HUES64 (cell line): ENCODE measurements around the gene CDKL5.

Experiments
- H3K27ac ChIP-seq: 2 replicates; pipeline ENCODE4 v1.7.0; 2013; ENCODE audit warnings: low read depth, low read length, inconsistent platforms
- H3K27me3 ChIP-seq: 2 replicates; pipeline ENCODE4 v1.6.1; 2013; ENCODE audit warnings: mild to moderate bottlenecking, low read length; ENCODE audit not compliant: insufficient read depth
- H3K36me3 ChIP-seq: 2 replicates; pipeline ENCODE4 v1.6.1; 2013; ENCODE audit warnings: mild to moderate bottlenecking, low read length; ENCODE audit not compliant: insufficient read depth
- H3K4me1 ChIP-seq: 2 replicates; pipeline ENCODE4 v1.6.1; 2013; ENCODE audit warnings: mild to moderate bottlenecking, low read length, moderate library complexity; ENCODE audit not compliant: insufficient read depth
- H3K4me3 ChIP-seq: 2 replicates; pipeline ENCODE4 v1.5.1; 2013; ENCODE audit warnings: mild to moderate bottlenecking, low read length, moderate library complexity
- H3K9ac ChIP-seq: 2 replicates; pipeline ENCODE4 v1.6.1; 2013; ENCODE audit warnings: mild to moderate bottlenecking, low read depth, low read length
- H3K9me3 ChIP-seq: 2 replicates; pipeline ENCODE4 v1.6.1; 2013; ENCODE audit warnings: low read depth, low read length; ENCODE audit not compliant: insufficient read depth
- WGBS: fragments of 150-250, 120-280 bp; methylation state at CpG from one replicate; pipeline ENCODE4 v1.1.7; 2013; ENCODE audit warnings: missing lambda C conversion rate; 5-methylcytosine and 5-hydroxymethylcytosine counted together

Gene CDKL5

DNA sequence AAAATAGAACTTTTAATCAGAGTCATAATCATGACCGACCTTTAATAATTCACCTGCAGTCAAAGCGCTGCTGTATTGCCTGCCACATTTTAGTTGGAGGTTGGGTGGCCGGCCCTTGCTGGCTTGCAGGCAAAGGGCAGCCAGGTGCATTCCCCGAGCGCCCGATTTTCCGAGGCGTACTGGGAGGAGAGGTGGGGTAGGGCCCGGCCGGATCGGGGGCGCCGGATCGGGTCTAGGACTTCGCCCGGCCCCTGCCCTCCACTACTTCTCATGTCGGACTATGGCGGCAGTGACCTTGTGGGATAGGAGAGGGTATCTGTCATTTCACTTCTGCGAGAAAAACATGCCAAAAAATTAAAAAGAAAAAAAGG is 249.0 kb downstream of the CDKL5 start:
- 11% methylated on average over 7 of the region's 19 CpGs for WGBS
- Histone ChIP-seq H3K36me3 (no peaks in the 10 kb centered on the region), H3K9ac (peak overlapping the region; percentile 61), H3K4me3 (peak overlapping the region; percentile 80), H3K9me3 (no peaks in the 10 kb centered on the region), H3K27ac (no peak overlapping the region), H3K27me3 (no peaks in the 10 kb centered on the region), H3K4me1 (no peaks in the 10 kb centered on the region)

DNA sequence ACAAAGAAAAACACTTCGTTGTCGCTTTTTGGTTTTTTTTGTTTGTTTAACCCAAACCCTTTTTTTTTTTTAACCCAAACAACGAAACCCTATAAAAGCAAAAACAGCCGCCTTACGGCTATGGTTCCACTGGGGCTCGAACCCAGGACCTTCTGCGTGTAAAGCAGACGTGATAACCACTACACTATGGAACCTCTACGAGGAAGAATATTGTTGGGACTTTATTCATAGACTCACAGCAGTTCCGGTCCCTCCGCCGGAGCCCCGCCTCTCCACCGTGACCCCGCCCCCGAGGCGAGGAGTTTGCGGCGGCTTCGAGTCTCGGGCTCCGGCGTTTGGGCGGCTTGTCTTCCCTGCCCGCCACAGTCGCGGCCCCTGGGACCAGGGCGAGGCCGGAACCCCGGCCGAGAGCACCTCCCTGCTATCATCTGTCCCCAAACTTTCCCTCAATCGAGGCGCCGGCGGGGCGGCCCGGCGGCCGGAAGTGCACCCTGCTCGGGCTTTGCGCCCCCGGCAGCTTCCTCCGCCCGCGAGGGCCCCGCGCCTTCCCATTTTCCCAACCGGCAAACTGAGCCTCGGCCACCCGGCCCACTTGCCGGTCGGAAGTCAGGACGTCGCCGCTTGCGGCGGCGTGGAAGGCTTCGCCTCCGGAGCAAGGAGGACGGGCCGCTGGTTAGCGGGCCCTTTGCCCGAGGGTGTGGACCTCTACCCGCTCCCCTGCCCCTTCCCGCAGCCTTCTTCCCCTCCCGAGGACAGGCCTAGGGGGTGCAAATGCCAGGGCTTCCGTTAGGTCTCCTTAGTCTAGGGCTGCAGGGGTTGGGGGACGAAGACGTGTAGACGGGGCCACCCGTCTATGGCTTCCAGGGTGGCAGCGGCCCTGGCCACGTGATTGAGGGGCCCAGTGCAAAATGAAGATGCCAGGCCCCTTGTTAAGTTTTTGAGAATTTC is 249.7 kb downstream of the CDKL5 start:
- Histone ChIP-seq H3K4me1 (no peaks in the 10 kb centered on the region), H3K27me3 (no peaks in the 10 kb centered on the region), H3K4me3 (peak overlapping the region; percentile 80), H3K9ac (peak overlapping the region; percentile 81), H3K27ac (no peak overlapping the region), H3K36me3 (no peaks in the 10 kb centered on the region), H3K9me3 (no peaks in the 10 kb centered on the region)
- 5% methylated on average over 71 of the region's 74 CpGs for WGBS

DNA sequence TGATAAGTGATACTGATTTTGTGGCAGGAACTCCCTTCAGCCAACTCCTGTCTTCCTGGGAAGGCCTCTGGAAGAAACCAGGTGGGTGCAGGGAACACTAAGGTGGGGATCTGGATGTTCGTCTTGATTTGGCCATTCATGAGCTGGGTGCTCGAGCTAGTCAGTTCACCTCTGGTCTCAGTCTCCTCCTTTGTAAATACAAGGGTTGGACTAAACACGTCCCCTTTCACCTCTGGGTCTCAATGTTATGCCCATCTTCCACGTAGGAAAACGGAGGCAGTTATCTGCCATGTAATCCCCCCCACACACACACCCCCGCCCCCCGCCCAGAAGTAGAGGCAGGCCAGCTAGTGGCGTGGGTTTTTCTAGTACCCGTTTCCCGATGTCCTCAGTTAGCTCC is 250.6 kb downstream of the CDKL5 start:
- WGBS, result 78% methylated on average over 8 of the region's 10 CpGs
- H3K27ac ChIP-seq, result no peak overlapping the region
- H3K4me1 ChIP-seq, result no peaks in the 10 kb centered on the region
- no peak overlapping the region for H3K4me3 ChIP-seq
- H3K36me3 ChIP-seq, result no peaks in the 10 kb centered on the region
- no peak overlapping the region for H3K9ac ChIP-seq
- no peaks in the 10 kb centered on the region for H3K27me3 ChIP-seq
- H3K9me3 ChIP-seq, result no peaks in the 10 kb centered on the region

DNA sequence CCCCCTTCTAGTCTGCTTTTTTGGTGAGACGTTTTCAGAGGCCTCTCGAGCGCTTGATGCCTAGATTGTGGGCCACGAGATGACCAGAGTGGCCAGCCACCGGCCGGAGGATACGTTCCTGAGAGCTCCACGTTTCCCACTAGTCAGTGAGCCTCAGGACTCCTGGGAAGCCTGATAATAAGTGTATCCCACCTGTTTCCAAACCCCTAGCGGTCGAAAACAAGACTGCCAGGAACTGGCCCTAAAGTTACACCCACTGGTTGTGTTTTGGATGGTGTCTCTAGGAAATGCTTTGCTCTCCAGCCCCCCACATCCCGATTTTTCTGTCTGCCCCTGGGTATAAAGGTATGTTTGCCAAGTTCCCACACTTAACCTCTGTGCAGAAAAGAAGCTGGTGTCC is 251.1 kb downstream of the CDKL5 start:
- Histone ChIP-seq H3K4me1 (no peaks in the 10 kb centered on the region), H3K9ac (no peak overlapping the region), H3K36me3 (no peaks in the 10 kb centered on the region), H3K27me3 (no peaks in the 10 kb centered on the region), H3K4me3 (no peak overlapping the region), H3K27ac (no peak overlapping the region), H3K9me3 (no peaks in the 10 kb centered on the region)
- 48% methylated on average over 10 of the region's 11 CpGs for WGBS

DNA sequence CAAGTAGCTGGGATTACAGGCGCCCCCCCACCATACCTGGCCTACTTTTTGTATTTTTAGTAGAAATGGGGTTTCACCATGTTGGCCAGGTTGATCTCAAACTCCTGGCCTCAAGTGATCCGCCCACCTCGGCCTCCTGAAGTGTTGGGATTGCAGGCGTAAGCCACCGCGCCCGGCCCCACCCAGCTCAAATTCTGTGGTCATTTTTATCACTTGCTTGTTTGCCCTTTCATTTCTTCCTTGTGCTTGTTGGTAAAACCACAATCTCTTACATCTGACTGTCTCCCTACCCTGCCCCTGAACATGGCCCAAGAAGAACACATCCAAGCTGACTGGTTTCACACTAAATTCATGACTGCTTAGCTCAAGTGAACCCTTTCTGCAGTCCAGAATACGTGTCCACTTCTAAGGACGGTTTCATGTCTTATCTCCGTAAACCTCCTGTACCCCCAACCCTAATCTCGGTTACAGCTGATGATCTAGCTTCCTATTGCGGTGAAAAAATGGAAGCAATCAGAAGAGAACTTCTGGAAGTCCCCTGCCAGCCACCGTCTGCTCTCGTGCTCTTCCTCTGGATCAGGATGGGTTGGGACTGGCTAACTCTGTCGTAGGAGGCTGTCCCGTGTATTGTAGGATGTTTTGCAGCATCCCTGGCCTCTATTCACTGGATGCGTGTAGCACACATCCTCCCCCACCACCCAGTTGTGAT is 251.9 kb downstream of the CDKL5 start:
- H3K27me3 ChIP-seq, result no peaks in the 10 kb centered on the region
- no peak overlapping the region for H3K9ac ChIP-seq
- no peaks in the 10 kb centered on the region for H3K4me1 ChIP-seq
- no peak overlapping the region for H3K27ac ChIP-seq
- H3K9me3 ChIP-seq, result no peaks in the 10 kb centered on the region
- H3K4me3 ChIP-seq, result no peak overlapping the region
- WGBS, result 94% methylated on average over 15 of the region's 17 CpGs
- no peaks in the 10 kb centered on the region for H3K36me3 ChIP-seq

DNA sequence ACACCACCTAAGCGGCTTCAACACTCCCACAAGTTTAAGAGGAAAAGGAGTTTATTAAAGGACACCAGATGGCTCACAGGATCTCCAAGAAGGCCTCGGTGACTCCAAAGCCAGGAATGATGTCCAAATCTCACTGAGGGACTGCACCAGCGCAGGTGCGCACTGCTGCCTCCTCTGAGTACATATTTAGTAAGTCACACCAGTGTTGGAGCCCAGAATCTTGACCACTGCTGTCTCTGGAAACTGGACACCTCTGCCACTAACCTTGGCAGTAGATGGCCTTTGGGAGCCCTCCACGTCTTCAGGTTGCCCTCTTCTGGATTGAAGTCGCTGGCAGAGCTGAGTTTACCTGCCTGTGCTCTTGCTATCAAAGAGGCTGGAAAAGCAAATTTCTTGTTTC is 256.6 kb downstream of the CDKL5 start:
- H3K27ac ChIP-seq, result no peak overlapping the region
- H3K36me3 ChIP-seq, result no peaks in the 10 kb centered on the region
- no peak overlapping the region for H3K4me3 ChIP-seq
- H3K27me3 ChIP-seq, result no peaks in the 10 kb centered on the region
- 94% methylated on average over 6 of the region's 6 CpGs for WGBS
- H3K4me1 ChIP-seq, result no peaks in the 10 kb centered on the region
- no peaks in the 10 kb centered on the region for H3K9me3 ChIP-seq
- no peak overlapping the region for H3K9ac ChIP-seq

DNA sequence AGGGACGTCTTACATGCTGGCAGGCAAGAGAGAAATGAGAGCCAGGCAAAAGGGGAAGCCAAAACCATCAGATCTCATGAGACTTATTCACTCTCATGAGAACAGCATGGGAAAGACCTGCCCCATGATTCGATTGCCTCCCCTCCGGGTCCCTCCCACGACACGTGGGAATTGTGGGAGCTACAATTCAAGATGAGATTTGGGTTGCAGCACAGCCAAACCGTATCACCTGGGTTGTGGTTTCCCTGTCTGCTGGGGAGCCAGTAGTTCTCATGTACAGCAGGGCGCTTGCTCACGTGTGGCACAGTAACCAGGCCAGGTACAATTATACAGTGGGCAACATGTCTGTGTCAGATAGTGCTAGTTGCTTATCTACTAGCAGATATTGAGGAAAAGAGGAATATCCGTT is 257.6 kb downstream of the CDKL5 start:
- H3K27ac ChIP-seq, result no peak overlapping the region
- no peaks in the 10 kb centered on the region for H3K9me3 ChIP-seq
- H3K27me3 ChIP-seq, result no peaks in the 10 kb centered on the region
- 90% methylated on average over 8 of the region's 9 CpGs for WGBS
- no peaks in the 10 kb centered on the region for H3K36me3 ChIP-seq
- H3K4me1 ChIP-seq, result no peaks in the 10 kb centered on the region
- no peak overlapping the region for H3K4me3 ChIP-seq
- H3K9ac ChIP-seq, result no peak overlapping the region

DNA sequence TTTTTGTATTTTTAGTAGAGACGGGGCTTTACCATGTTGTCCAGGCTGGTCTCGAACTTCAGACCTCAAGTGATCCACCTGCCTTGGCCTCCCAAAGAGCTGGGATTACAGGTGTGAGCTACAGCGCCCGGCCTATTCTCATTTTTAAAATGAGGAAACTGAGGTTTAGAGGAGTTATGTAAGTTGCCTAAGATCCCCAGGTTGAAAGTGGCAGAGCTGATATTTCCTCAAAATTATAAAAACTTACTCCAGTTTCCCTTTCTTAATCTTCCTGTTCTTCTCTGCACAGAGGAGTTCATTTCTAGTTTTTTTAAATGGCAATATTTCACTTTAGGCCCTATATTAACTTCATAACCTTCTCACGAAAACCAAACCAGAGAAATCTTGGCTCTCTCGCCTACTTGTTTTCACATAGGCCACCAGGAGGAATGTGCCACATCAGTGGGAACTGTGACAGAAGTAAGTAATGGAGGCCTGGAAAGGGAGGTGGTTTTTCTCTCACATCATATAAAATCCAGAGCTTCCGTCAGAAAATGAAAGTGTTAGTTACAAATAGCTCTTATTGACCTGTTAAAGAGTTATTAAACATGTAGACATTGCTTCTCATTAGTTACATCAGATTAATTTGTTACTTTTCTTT is 262.6 kb downstream of the CDKL5 start:
- no peaks in the 10 kb centered on the region for H3K9me3 ChIP-seq
- H3K4me1 ChIP-seq, result no peaks in the 10 kb centered on the region
- no peak overlapping the region for H3K27ac ChIP-seq
- H3K27me3 ChIP-seq, result no peaks in the 10 kb centered on the region
- H3K4me3 ChIP-seq, result no peak overlapping the region
- 96% methylated on average over 5 of the region's 7 CpGs for WGBS
- H3K36me3 ChIP-seq, result no peaks in the 10 kb centered on the region
- no peak overlapping the region for H3K9ac ChIP-seq

DNA sequence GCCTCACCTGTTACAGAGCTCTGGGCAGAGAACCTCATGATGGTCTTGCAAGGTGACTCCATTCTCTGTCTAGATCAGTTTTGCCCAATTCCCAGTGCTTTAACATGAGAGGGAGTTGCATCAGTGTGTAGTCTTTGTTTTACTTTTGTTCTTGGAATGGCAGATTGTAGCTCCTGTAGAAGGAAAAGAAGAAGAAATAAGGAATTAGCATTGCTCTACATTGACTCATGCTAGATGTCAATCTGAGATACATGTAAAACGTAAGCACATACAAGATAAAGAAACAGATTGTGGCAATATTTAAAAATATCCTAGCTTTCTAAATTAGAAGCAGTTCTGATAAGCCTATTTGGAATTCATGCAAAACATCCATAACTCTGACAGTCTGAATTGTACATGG is 266.0 kb downstream of the CDKL5 start:
- Histone ChIP-seq H3K36me3 (no peaks in the 10 kb centered on the region), H3K4me3 (no peak overlapping the region), H3K4me1 (no peaks in the 10 kb centered on the region), H3K9ac (no peak overlapping the region), H3K27me3 (no peaks in the 10 kb centered on the region), H3K27ac (no peak overlapping the region), H3K9me3 (no peaks in the 10 kb centered on the region)
- no CpG with 5 or more reads among the region's 1 CpG for WGBS

DNA sequence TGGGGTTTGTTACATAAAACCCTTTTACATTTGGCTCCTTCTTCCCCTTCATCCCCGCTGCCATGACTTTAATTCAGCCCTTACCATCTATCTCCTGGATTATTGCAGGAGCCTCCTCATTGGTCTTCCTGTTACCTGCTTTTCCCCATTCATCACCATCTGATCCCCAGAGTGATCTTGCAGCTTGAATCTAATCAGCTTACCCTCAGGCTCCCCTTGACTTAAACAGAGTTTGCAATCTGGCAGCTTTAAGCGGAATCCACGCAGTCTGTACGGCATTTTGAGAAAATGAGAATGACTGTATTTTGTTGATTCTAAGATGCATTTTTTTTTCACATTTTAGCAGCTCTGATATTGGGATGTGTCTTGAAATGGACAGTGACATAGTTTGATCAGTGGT is 267.1 kb downstream of the CDKL5 start:
- whole genome bisulfite sequencing, result 94% methylated on average over 3 of the region's 4 CpGs
- H3K9me3 ChIP-seq, result no peaks in the 10 kb centered on the region
- H3K36me3 ChIP-seq, result no peaks in the 10 kb centered on the region
- H3K4me3 ChIP-seq, result no peak overlapping the region
- H3K27ac ChIP-seq, result no peak overlapping the region
- H3K4me1 ChIP-seq, result no peaks in the 10 kb centered on the region
- H3K9ac ChIP-seq, result no peak overlapping the region
- no peaks in the 10 kb centered on the region for H3K27me3 ChIP-seq

DNA sequence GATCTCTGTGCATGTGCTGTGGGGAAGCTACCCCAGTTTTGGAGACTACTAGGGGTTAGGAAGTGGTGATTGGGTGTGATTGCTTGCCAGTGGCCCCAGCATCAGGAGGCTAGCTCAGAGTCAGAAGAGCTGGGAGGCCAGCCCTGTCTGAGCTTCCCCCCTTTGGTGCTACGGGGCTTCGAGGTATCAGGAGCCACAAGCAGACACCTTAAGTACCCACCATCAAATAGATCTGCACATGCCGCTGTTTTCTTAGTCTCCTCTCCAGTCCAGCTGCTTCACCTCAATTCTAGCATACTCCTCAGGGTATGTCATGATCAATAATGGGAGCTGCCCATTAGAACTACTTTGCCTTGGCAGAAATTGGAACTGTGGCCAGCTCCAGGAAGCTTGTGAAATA is 271.2 kb downstream of the CDKL5 start:
- 90% methylated on average over 3 of the region's 3 CpGs for WGBS
- no peaks in the 10 kb centered on the region for H3K27me3 ChIP-seq

More for the DNA sequence above, 271.2 kb downstream of the CDKL5 start:
- no peak overlapping the region for H3K9ac ChIP-seq
- H3K27ac ChIP-seq, result no peak overlapping the region
- H3K36me3 ChIP-seq, result no peaks in the 10 kb centered on the region
- H3K4me3 ChIP-seq, result no peak overlapping the region
- H3K9me3 ChIP-seq, result no peaks in the 10 kb centered on the region
- no peaks in the 10 kb centered on the region for H3K4me1 ChIP-seq
